H1 (cell line): Measurements from ENCODE around the gene AQP6. TPM values are rescaled to one million over a fixed set of nuclear protein-coding genes. Genes with fewer than 3 reads are reported as not detected.

Experiments
- polyA plus RNA-seq, 7 experiments: library from polyadenylated mRNA; depleted of rRNA in 3 of 7; stranded (reverse) in 5 of 7; unstranded in 2 of 7; fragments of >200 nt in 5 of 7; fragments of 200-250 nt in 2 of 7; gene quantifications; 1 replicate in 5 of 7; 2 replicates in 1 of 7; 4 replicates in 1 of 7; pipeline versions ENCODE4 v1.2.1 to v1.2.3, GENCODE V29; 2011 to 2013; ENCODE audit warnings: missing spikeins in 2 of 7, mixed read lengths in 2 of 7
- total RNA-seq: library from RNA; stranded (reverse); fragmentation: NEBNext Ultra II Directional; extraction: Animal tissue kit (Norgen Biotek cat#: 25700); gene quantifications from 2 replicates; pipeline ENCODE4 v1.2.1, GENCODE V29; 2021

Gene AQP6
- total and polyA plus RNA-seq, 2 of the 8 experiments (the other 6 are each of a cell fraction or from before 2014, with no cell fraction given) = 0.03 to 0.17 TPM

Other genes starting within 250 kb of the AQP6 start
- gene TMBIM6, start 231.4 kb upstream of the AQP6 start, total RNA-seq = 413 and 423 TPM in 2 replicates
- 417 and 556 TPM in 2 replicates for gene TMBIM6, start 231.4 kb upstream of the AQP6 start, polyA plus RNA-seq (2011; rRNA removed)
- gene NCKAP5L, start 144.5 kb upstream of the AQP6 start, total RNA-seq = 27.9 and 30.2 TPM in 2 replicates
- gene NCKAP5L, start 144.5 kb upstream of the AQP6 start, polyA plus RNA-seq (2011; rRNA removed) = 9.4 and 16.3 TPM in 2 replicates
- 2.4 and 2.5 TPM in 2 replicates for gene BCDIN3D, start 129.8 kb upstream of the AQP6 start, total RNA-seq
- gene BCDIN3D, start 129.8 kb upstream of the AQP6 start, polyA plus RNA-seq (2011; rRNA removed) = 1.6 TPM in 2 replicates
- gene FAIM2, start 69.0 kb upstream of the AQP6 start, total RNA-seq = 0.89 and 1.4 TPM in 2 replicates
- gene FAIM2, start 69.0 kb upstream of the AQP6 start, polyA plus RNA-seq (2011; rRNA removed) = 1.3 and 3.1 TPM in 2 replicates
- not detected in 2 replicates for gene AQP2, start 22.2 kb upstream of the AQP6 start, total RNA-seq
- 0.02 TPM in 1 of 2 replicates, not detected in the other for gene AQP2, start 22.2 kb upstream of the AQP6 start, polyA plus RNA-seq (2011; rRNA removed)
- 1.7 and 2.5 TPM in 2 replicates for gene AQP5, start 11.1 kb upstream of the AQP6 start, total RNA-seq
- 3.2 and 5.2 TPM in 2 replicates for gene AQP5, start 11.1 kb upstream of the AQP6 start, polyA plus RNA-seq (2011; rRNA removed)
- gene RACGAP1, start 52.5 kb downstream of the AQP6 start, total RNA-seq = 63.5 and 66.3 TPM in 2 replicates
- 17.4 and 18.0 TPM in 2 replicates for gene RACGAP1, start 52.5 kb downstream of the AQP6 start, polyA plus RNA-seq (2011; rRNA removed)
- gene ASIC1, start 84.6 kb downstream of the AQP6 start, total RNA-seq = 1.9 and 2.4 TPM in 2 replicates
- gene ASIC1, start 84.6 kb downstream of the AQP6 start, polyA plus RNA-seq (2011; rRNA removed) = 3.3 and 4.4 TPM in 2 replicates
- 128 and 140 TPM in 2 replicates for gene SMARCD1, start 112.4 kb downstream of the AQP6 start, total RNA-seq
- 130 and 134 TPM in 2 replicates for gene SMARCD1, start 112.4 kb downstream of the AQP6 start, polyA plus RNA-seq (2011; rRNA removed)
- gene GPD1, start 131.1 kb downstream of the AQP6 start, total RNA-seq = 0.74 and 1.2 TPM in 2 replicates
- gene GPD1, start 131.1 kb downstream of the AQP6 start, polyA plus RNA-seq (2011; rRNA removed) = 0.45 and 0.53 TPM in 2 replicates
- gene COX14, start 139.3 kb downstream of the AQP6 start, total RNA-seq = 38.5 and 40.1 TPM in 2 replicates
- 84.3 and 102 TPM in 2 replicates for gene COX14, start 139.3 kb downstream of the AQP6 start, polyA plus RNA-seq (2011; rRNA removed)
- gene CERS5, start 194.4 kb downstream of the AQP6 start, total RNA-seq = 58.5 and 69.2 TPM in 2 replicates
- gene CERS5, start 194.4 kb downstream of the AQP6 start, polyA plus RNA-seq (2011; rRNA removed) = 75.8 and 119 TPM in 2 replicates